ENCODE data around the gene UGDH.
"Not testable (repeated sequence)": the region's sequence is repeated elsewhere in the genome, so short reads cannot be mapped to it uniquely, and the experiment has no call there.

Gene UGDH

DNA sequence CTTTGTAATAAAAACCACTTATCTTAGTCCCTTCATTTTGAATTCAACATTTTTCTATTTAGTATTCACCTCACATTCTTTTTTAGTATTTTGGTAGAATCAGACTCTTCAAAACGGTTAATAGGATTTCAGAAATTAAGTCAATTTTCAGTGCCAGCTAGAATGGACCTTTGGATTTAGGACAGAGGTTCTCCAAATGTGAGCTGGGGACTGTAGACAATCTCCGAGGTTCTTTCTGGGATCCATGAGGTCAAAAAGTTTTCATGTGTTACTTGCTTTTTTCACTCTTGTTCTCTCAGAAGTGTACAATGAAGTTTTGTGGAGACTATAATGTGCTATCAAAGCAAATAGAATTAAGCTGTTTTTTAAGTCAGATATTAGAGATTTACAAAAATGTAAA is 2.3 kb upstream of the UGDH start:
- DNase-seq (ENCODE audit: low read depth in 2 of 2): no peak

DNA sequence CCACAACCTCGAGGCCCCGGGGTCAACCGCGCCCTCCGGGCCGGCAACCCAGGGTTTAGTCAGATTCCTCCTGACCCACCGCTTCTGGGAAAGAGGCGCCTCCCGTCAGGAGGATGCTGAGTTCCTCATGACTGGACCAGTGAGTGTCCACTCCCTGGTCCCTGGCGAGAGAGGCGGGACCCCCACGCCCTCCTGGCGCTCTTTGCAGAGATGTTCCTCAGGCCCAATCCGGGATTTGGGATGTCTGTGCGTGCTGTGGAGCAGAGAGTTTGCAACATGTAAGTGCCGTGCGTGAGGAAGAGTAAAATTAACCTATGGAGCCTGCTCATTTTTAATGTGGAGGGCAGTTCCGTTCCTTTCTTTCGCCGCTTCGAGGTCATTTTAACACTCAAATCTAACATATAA is 824 bp upstream of the UGDH start:
- no peak for DNase-seq (ENCODE audit: low read depth in 2 of 2)

DNA sequence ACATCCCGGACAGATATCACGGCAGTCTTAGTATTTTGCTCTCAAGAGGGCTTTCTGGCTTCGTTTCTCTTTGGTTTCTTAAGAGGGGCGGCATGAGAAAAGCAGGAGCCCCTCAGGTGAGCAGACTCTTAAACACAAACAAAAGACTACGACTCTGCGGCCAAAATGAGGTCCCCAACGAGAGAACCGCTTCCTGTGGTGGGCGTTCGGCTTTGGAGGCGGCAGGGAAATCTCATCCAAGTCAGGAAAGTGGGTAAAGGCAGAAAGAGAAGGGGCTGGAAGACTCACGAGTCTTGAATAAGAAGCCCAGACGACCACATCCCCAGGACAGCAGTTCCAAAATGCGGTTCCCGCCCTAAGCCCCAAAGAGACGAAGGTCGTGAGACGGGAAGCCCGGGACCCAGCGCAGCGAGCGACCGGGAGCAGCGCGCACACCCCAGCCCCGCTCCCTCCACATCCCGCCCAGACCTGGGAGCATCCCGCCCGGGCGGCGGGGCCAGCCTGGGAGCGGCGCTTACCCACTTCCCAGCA is 409 bp downstream of the UGDH start:
- DNase-seq (ENCODE audit: low read depth in 2 of 2): no peak

DNA sequence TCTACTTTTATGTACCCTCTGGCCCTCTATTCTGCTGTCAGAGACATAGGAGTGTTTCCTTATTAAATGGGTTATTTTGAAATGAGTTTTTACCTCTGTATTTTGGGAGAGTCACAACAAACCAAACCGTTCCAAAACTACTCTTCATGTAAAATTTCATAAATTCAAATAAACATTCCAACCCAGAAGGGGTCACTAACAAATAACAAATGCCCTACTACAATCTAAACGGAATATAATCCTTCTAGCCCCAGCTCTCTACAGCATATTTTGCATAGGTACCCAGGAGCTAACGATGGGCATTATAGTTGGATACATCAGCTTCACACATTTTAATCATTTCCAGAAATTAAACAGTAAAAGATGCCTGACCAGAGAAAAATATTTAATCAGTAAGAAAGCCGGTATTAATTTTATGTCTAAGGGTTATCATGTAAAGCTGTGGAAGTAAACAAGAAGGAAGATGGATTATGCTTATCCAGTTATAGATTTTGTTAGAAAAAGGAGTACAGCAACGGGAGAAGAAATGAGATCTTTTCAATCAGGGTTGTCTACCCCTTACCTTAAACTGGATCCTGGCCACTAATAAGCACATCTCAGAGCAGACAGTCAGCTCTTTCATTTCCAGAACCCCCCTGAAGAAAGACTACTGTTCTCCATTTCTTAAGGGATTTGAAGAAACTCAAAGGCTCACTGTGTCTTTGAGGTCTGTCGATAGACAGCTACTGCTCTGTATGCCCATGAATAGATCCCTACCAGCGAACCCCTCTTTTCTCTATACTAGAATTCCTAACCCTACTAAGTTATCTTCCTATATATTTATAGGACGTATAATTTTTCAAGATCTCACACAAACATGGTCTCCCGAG is 1.2 kb downstream of the UGDH start:
- no peak for DNase-seq (ENCODE audit: low read depth in 2 of 2)

DNA sequence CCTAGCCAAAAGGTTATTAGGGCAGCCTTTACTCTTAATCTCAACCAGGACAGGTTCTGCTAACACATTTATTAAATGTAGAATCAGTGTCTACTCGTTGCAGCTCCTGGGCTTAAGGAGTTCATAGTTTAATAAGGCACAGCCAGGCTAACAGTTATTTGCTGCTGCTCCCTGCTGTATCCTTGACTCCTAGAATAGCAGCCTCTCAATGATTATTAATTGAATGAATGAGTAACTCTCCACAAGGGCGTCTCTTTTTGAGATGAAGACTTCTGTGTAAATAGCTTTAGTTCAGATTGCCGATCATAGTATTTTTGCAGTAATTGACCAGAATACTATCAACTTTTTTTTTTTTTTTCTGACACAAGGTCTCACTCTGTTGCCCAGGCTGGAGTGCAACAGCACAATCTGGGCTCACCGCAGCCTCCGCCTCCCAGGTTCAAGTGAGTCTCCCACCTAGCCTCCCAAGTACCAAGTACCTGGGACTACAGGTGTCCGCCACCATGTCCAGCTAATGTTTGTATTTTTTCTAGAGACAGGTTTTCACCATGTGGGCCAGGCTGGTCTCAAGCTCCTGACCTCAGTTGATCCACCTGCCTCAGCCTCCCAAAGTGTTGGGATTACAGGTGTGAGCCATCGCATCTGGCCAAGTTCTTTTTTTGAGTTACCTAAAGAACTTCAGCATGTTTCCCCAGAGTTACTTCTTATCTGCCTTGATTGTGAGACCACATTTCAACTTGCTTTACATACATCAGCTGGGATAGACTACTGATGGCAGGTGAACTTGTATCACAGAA is 2.9 kb downstream of the UGDH start:
- DNase-seq (ENCODE audit: low read depth in 2 of 2): no peak

DNA sequence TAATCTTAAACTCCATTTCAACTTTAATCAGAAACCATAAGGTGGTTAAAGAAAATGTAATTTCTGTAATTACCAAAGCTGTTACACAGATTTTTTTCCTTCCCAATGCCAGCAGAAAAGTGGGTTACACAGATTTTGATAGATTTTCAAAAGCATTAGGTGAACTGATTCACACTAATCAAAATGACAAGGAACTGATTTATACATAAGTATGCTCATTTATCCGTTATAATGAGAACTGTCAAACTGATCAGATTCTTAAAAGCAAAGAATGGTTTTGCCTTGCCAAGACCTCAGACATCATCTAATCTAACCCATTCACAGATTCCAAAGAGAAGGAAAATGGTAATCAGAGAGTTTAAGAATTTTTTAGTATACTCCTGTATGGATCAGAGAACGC is 5.2 kb downstream of the UGDH start:
- no peak for DNase-seq (ENCODE audit: low read depth in 2 of 2)

DNA sequence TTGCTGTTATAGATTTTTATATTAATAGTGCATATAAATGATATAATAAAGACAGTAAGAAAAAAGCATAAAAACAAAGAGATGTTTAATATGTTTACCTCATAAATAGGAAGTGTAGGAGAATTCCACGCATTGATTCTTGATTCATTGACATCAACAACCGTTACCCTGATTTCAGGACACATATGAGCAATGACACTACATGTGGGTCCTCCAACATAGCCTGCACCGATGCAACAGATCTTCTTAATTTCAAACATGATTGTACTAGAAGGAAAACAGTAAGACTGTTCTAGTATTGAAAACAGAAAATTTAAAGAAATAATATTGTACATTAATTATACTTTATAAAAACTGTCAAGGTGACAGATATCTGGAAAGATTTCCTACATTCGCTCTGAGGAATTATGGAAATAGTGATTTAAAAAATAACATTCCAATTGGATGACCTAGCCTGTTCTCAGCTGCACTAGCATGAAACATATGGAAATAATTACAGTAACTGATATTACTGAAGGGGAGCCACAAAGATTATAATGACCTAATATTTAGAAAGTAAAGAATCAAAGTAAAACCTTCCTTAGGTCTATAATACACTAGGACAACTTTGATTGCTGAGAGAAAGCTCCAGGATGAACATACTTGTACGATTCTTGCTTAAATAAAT is 5.9 kb downstream of the UGDH start:
- no peak for DNase-seq (ENCODE audit: low read depth in 2 of 2)

DNA sequence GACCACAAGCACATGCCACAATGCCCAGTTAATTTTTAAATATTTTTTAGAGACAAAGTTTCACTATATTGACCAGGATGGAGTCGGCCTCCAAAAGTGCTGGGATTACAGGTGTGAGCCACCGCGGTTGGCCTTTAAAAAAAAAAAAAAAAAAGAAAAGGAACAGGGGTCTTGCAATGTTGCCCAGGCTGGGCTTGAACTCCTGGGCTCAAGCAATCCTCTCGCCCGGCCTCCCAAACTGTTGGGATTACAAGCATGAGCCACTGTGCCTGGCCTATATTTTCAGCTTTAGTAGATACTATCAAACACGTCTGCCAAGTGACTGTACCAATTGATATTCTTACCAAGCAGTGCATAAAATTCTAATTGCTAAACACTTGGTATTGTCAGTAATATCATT is 8.8 kb downstream of the UGDH start:
- DNase-seq (ENCODE audit: low read depth in 2 of 2): no peak

DNA sequence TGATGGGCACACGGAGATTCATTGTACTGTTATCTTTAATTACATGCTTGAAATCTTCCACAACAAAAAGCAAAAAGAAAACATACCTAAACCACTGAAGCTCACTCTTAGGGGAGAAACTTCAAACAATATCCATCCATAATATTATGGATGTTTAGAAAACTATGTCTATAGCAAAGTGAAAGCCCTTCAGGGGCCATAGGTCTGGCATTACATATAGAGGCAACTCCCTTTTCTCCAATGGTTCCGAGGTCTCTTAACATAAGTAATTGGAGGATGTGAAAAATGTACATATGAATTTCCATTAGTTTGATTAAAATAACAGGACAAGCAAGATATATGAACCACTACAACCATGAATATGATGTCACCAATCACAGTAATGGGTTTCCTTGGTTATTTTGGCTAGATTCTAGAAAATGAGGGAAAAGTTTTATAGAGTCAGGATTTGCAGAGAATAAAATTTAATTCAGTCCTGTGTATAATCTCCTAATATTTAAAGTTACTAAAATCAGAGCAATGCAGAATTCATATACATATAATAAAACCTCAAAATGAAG is 10.8 kb downstream of the UGDH start:
- no peak for DNase-seq (ENCODE audit: low read depth in 2 of 2)

DNA sequence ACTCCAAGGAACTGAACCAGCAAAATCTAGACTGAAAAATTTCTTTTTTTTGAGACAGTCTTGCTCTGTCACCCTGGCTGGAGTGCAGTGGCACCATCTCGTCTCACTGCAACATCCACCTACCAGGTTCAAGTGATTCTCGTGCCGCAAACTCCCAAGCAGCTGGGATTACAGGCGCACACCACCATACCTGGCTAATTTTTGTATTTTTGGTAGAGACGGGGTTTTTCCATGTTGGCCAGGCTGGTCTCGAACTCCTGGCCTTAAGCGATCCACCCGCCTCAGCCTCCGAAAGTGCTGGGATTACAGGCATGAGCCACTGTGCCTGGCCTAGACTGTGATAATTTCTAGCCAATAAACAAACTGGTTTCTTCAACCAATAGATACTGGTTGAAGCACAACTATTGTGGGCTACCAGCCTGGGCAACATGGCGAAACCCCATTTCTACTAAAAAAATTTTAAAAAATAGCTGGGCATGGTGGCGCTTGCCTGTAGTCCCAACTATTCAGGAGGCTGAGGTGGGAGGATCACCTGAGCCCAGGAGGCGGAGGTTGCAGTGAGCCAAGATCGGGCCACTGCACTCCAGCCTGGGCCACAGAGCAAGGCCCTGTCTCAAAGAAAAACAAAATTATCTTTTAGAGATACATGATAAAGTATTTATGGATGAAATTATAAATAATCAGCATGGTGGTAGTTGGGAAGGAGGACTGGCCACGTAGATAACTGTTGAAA is 11.4 kb downstream of the UGDH start:
- DNase-seq (ENCODE audit: low read depth in 2 of 2): not testable (repeated sequence)

DNA sequence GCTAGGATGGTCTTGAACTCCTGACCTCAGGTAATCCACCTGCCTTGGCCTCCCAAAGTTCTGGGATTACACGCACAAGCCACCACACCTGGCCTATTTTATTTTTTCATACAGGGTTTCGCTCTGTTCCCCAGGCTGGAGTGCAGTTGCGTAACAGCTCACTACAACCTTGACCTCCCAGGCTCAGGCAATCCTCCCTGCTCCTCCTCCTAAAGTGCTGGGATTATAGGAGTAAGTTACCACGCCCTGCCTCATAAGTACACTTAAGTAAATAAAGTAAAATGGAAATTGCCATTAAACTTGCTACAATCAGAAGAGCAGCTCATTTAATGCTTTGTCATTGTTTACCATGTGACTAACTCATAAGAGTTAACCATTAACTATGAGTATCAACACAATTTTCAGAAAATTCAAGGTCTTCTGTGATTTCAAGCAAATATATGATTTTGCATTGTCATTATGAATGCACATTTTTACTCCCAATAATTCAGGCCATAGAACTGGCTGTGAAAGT is 12.3 kb downstream of the UGDH start:
- DNase-seq (ENCODE audit: low read depth in 2 of 2): no peak

DNA sequence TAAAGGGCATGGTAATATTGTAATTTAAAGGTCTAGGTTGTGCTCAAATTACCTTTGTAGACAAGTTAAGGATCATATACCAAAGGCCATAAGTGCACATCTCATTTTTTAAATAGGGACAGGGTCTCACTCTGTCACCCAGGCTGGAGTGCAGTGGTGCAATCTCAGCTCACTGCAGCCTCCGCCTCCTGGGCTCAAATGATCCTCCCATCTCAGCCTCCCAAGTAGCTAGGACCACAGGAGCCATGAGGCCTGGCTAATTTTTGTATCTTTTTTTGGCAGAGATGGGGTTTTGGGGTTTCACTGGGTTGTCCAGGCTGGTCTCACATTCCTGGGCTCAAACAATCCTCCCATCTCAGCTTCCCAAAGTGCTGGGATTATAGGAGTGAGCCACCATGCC is 13.0 kb downstream of the UGDH start:
- DNase-seq (ENCODE audit: low read depth in 2 of 2): not testable (repeated sequence)

DNA sequence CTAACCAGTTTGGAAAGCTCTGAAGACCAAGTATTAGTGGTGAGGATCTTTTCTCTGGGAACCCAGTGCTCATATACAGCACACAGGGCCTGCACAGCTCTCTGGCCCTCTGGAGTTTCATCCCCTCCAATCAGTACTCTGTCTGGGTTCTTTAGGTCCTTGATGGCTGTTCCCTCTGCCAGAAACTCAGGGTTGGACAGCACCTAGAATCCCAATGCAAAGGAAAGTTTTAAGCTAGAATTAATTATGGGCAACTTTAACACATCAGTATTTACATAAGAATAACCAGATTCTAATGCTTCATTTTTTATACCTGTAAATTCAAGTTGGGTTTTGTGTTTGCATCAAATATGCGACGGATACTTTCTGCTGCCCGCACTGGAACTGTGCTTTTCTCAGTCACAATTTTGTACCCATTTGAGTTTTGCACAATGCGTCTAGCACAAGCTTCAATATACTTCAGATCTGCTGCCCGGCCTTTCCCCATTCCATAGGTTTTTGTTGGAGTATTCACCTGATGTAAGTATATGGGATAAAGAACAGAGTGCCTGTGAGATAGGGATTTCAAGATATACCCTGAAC is 16.8 kb downstream of the UGDH start:
- DNase-seq (ENCODE audit: low read depth in 2 of 2): no peak

DNA sequence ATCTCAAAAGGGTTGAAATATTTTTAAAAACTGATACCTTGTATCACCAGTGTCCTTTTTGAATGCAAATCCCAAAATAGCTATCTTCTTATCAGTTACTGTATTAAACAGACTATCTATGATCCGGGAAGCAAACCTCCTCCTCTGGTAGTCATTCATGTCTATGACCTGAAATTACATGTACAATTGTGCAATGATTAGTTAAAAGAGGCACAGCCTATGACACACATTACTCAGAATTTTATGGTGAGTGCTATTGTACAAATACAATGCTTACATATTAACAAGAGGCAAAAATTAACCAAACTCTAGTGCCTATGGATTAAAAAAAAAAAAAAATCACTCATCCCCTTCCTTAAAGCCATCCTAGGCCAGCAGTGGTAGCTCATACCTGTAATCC is 21.7 kb downstream of the UGDH start:
- DNase-seq (ENCODE audit: low read depth in 2 of 2): no peak

DNA sequence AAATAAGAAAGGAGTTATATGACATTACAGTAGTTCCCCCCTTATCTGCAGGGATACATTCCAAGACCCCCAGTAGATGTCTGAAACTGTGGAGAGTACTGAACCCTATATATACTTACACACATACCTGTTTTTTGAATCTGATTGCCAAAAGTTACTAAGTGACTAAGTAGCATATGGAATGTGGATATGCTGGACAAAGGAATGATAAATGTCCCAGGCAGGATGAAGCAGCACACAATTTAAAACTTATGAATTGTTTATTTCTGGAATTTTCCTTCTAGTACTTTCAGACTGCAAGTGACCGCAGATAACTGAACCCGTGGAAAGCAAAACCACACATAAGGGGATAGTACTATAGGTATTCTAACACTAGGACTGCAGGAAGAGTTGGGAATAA is 22.7 kb downstream of the UGDH start:
- no peak for DNase-seq (ENCODE audit: low read depth in 2 of 2)

DNA sequence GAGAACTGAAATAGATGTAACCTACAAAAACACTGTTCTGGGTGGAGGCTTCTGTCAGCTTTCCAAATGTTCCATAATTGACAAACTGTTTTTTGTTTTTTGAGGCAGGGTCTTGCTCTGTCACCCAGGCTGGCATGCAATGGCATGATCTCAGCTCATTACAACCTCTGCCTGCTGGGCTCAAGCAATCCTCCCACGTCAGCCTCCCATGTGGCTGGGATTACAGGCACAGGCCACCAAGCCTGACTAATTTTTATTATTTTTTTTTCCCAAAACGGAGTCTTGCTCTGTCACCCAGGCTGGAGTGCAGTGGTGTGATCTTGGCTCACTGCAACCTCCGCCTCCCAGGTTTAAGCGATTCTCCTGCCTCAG is 24.6 kb downstream of the UGDH start:
- not testable (repeated sequence) for DNase-seq (ENCODE audit: low read depth in 2 of 2)

DNA sequence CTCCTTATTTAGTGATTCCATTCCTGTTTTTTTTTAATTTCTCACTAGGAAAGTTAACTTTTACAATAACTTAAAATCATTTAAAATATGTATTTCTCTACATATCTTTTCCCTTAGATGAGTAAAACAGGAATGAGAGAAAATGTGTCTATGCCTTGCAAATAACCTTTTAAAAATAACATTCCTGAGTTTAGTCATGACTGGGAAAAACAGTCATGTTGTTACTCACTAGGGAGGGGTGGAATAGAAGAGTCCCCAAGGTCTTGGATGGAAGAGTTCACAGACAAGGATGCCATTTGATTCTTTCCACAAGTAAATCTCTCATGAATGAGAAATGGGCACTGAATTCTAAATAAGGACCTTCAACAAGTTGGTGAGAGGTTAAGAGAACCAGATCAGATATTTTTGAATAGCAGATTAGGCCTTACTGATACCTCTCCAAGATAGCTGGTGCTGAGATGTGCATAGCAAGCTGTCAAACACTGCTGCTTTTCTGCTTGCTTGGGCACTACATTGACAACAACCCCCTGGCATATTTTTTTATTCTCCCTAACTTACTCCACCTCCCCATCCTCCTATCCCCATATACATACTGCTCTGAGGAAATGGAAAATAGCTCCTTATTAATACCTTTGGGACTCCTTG is 25.1 kb downstream of the UGDH start:
- no peak for DNase-seq (ENCODE audit: low read depth in 2 of 2)

DNA sequence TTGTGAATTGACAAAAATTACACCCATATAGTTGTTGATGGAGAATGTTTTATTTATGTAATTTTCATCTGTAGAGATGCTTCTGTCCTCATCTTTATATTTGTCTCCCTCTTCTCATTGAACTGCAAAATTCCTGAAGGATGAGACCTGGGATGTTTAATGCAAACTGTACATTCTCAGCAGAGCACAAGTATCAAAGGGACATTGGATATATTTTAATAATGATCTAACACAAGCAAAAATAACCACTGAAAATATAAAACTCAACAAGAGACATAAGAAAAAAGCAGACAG is 28.6 kb downstream of the UGDH start:
- DNase-seq (ENCODE audit: low read depth in 2 of 2): no peak

DNA sequence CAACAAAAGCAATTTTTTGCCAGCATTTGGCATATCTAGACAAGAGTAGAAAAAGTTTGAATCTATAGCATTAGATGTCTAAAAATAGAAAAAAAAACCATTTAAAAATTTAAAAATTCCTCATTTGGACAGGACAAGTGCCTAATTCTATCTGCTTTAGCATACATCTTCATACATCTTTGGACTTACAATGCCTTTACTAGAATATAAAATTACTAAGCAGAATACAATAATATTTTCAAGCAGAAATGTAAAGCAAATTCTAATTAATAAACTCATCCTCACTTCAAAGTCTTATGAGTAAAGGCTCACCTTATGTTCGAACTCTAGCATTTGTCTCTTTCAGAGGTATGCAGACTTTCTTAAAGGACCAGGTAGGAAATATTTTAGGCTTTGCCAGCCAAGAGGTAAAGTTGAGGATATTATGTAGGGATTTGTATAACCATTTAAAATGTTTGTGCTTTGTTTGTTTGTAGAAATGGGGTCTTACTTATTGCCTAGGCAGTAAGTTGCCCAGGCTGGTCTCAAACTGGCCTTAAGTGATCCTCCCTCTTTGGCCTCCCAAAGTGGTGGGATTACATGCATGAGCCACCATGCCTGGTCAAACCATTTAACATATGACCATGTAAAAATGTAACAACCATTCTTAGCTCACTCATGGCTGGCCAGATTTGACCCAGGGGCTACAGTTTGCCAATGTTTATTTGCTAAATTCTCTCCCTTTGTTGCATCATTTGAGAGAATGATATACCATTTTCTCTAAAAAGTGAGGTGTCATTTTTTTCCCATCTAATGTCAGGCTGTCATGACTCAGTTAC is 29.1 kb downstream of the UGDH start:
- no peak for DNase-seq (ENCODE audit: low read depth in 2 of 2)

Measured in stimulated activated CD8-positive, alpha-beta memory T cell treated with anti-CD3 and anti-CD28 coated beads, Interleukin-7, amount 100 ng/mL, for 1 hour (primary cell).